HG03064 (cell line): ENCODE results near the gene NEGR1.

Experiments used
- ATAC-seq: cut with Tn5 transposase; IDR thresholded peaks from one replicate; pipeline ENCODE4 v1.9.1; 2021; ENCODE audit warnings: low read depth; ENCODE audit not compliant: unreplicated experiment

The NEGR1 gene

GRCh38 chr1:71526824-71527223 lies 755.5 kb downstream of the NEGR1 start:
- no peak for ATAC-seq

- no peak for ATAC-seq
These were observed 759.6 kb downstream of the NEGR1 start for GRCh38 chr1:71522721-71523120.

DNA sequence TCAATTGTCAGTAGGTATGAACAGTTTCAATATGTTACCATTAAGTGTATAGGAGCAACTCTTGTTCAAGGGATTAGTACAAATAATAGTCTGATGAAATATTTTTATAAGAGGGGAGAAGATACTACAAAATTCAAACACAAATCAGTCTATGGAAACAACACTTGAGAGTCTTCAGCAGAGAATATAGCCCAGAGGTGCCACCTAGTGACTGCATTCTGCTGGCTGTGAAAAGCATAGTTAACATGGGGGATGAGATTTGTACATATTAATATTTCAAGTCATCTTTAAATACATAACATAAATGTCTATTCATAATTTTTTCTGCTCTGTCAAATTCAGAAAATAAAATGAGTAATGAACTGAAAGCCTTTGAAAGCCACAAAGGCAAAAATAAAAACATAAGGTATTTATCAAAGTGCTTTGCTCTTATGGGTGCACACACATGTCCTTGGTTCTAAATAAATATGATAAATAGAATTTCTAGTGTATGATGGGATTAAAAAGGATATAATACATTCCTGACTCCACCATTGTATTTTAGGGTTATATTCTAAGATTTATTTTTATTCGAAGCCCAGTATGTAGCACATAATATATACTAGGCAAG lies 760.6 kb downstream of the NEGR1 start:
- ATAC-seq, result no peak

GRCh38 chr1:71511505-71511904 lies 770.8 kb downstream of the NEGR1 start:
- ATAC-seq, result no peak

DNA sequence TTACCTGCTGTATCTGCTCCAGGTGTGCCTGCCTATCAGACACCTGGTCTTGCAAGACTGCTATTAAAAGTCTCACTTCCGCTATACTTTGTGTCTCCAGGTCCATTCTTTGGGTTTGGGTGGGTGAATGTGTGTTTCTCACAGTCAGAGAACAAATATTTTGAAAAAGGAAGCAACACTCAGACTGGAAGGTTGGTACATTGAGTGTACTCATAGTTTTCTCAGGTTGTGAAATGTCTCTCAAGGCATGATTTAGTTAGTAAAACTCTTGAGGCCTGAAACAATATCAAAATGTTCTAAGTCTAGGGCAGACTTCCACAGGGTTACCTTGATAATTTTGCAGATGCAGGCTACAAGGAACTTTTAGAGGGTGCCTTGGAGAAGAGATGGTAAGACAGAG lies 771.6 kb downstream of the NEGR1 start:
- ATAC-seq, result no peak

- no peak for ATAC-seq
These were observed 773.2 kb downstream of the NEGR1 start for GRCh38 chr1:71509051-71509595.

DNA sequence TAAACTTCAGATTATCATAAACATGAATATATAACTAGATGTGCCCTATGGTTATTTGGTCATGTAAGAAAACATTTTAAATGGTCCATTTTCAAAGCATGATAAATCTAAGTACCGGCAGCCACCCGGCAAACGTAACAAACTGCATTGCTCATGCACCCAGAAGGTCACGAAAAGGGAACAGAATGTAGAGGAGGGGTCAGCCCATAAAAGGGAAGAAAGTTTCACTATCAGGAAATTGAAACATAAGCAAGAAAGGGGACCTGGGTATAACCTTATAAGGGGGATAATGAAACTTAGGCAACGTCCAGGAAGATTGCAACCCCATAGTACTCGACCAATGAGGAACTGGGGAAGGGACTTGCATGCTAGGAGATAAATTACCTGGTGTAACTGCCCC lies 780.3 kb downstream of the NEGR1 start:
- ATAC-seq, result no peak

DNA sequence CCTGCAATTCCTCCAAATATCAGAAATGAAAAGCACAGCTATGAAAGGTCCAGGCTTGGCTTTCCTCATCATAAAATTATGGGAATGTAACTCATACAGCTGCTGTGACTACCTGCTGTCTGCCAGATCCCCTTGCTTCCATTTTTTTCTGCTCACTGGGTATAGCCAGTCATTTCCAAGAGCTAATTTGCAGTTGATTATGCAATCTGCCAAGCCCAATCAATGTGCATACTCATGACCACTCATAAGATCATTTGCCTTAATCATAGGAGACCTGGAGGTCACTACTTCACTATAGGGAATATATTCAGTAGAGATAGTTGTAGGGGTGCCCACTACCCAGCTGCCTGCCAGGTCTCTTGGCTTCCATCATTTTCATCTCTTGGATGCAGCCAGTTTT lies 783.8 kb downstream of the NEGR1 start:
- ATAC-seq, result no peak

GRCh38 chr1:71494163-71494562 lies 788.2 kb downstream of the NEGR1 start:
- ATAC-seq, result no peak

DNA sequence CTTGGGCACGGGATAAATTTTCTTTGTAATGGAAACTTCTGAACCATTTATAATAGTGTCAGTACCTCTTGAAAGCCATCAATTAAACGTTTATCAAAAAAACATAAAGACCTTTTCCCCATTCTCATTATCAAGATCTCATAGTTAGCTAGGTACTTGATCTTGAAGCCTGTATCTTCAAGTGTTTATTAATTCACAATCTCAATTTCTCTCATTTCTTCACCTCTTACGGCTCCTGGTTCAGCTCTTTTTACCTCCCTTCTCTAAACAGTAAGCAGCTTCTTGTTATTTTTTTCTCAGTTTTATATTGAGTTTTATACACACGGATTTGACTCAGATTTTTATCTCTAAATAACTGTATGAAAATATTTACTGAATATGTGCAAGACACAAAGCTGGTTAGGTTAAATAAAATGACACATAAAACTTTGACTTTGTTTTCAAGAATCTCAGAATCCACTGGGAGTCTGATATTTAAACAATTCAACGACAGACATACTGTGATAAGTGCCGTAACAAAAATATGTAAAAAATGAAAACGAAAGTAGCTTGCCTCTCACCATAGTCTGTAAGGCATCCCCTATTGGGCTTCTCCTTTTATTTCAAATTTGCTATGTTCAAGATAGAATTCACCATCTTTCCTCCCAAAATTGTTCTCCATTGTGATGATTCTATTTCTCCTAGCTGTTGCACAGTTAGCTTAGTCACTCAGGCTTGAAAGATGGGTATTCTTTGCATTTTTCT lies 789.9 kb downstream of the NEGR1 start:
- no peak for ATAC-seq

- ATAC-seq, result no peak
These were observed 791.9 kb downstream of the NEGR1 start for GRCh38 chr1:71490432-71490831.

DNA sequence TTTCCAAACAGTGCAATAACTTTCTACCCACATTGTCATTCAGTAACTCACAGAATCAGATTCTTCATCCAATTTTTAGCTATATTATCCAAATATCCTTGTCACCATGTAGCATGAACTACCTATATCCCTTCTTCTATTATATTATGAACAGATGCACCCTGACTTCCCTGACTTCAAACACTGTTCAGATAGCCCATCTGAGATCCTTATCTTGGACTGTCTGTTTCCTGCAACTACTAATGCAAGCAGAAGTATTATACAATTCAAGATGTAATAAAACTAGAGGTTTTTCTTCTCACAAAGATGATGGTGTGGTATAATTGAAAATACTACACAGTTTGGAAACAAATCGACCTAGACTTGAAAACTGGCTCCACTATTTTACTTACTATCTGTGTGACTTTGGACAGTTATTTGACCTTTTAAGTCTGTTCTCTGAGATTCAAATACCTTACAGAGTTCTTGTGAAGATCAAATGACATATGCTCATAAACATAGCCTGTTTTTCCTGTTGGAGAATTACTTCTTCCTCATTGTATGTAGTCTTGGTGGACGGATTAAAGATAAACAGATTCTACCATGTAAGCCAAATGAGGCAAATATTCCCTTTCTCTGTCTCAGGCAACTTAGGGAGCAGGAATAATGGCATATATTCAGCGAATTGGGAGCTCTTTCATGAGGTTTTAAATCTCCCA lies 793.6 kb downstream of the NEGR1 start:
- ATAC-seq, result no peak

- no peak for ATAC-seq
These were observed 809.0 kb downstream of the NEGR1 start for GRCh38 chr1:71473331-71473730.

DNA sequence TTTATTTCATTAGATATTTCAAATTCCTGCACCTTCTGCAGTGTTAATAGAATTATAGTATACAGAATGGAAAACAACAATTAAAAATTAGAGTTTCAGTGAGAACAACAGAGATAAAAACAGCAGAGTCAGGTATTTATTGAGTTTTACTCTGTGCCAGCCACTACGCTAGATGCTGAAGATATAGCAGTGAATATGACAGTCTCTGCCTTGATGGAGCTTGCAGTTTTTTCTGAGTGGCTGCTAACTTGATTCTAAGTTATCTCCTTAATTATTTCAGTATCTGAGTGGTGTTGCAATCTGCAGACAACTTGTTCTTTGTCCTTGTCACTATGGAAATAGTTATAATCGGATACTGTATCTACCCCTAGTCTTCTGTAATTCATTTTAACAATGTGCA lies 817.2 kb downstream of the NEGR1 start:
- no peak for ATAC-seq

DNA sequence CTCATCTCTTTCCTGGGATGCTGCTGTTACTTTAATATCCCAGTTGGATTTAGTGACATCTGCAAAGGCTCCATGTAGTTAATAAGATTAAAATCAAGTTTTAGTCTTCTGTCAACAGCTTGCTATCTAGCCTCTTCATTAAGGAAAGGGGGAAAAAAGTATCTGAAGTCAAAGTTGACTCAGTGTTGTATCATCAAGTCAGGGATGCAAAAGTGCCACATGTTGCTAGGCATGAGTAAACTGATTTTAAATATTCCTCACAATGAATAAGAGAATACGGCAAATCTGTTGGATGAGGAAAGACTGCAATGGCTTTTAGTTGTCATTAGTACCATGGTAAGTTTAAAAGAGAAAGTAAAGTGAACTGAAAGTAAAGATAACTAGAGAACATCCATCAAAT lies 818.3 kb downstream of the NEGR1 start:
- ATAC-seq, result no peak

GRCh38 chr1:71463144-71463543 lies 819.2 kb downstream of the NEGR1 start:
- no peak for ATAC-seq

GRCh38 chr1:71462247-71462646 lies 820.1 kb downstream of the NEGR1 start:
- no peak for ATAC-seq

GRCh38 chr1:71461416-71461815 lies 820.9 kb downstream of the NEGR1 start:
- no peak for ATAC-seq

GRCh38 chr1:71448444-71448843 lies 833.9 kb downstream of the NEGR1 start:
- no peak for ATAC-seq

DNA sequence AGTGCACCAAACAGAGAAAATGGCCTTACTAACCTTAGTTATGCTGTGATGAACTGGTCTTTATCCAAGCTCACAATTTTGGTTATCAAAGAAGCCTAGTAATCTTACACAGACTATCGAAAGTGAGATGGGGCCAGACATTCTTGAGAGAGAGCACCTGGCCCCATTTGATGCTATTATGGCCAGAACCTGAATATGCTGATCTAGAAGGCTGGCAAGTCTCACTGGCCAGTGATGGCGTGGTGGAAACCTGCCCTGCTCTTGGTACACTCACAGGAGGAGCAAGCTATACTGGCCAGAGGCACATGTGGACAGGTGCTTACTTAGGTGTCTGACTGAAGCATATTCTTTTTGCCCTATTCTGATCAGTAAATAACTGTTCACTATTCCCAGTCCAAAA lies 843.7 kb downstream of the NEGR1 start:
- no peak for ATAC-seq

GRCh38 chr1:71435951-71436350 lies 846.4 kb downstream of the NEGR1 start:
- no peak for ATAC-seq

- ATAC-seq, result no peak
These were observed 848.1 kb downstream of the NEGR1 start for GRCh38 chr1:71434240-71434639.
